Vagina (tissue), 2 donors: ENCODE measurements around the gene CNIH3. TPM values are rescaled to one million over a fixed set of nuclear protein-coding genes. Genes with fewer than 3 reads are reported as not detected.

ENCODE experiments used
- DNase-seq, 2 donors: peaks; one replicate each; pipeline ENCODE4 v3.0.0-alpha.2; 2017; ENCODE audit errors: extremely low spot score in 2 of 2
- H3K27ac ChIP-seq: fragments of 200-600 bp; sonication (generic); one replicate; pipeline ENCODE4 v1.5.1; 2019
- H3K27me3 ChIP-seq: fragments of 200-600 bp; sonication (generic); one replicate; pipeline ENCODE4 v1.5.1; 2019
- H3K36me3 ChIP-seq, 2 donors: fragments of 200-600 bp; sonication (generic); one replicate each; pipeline ENCODE4 v1.5.1; 2017 to 2019
- H3K4me1 ChIP-seq: fragments of 200-600 bp; sonication (generic); one replicate; pipeline ENCODE4 v1.5.1; 2019
- H3K4me3 ChIP-seq, 2 donors: fragments of 200-600 bp; sonication (generic); 1 replicate in 1 of 2; 2 replicates in 1 of 2; pipeline ENCODE4 v1.5.1; 2016 to 2019
- H3K9me3 ChIP-seq: fragments of 200-600 bp; sonication (generic); one replicate; pipeline ENCODE4 v1.5.1; 2019
- CTCF ChIP-seq, 3 experiments: fragments of 450-650 bp in 2 of 3; fragments of 200-600 bp in 1 of 3; sonication (generic) in 1 of 3; IDR thresholded peaks; one replicate each; pipeline ENCODE4 v1.5.1; 2017 to 2019; ENCODE audit warnings: antibody characterized with exemption in 3 of 3, mild to moderate bottlenecking in 2 of 3, moderate library complexity in 2 of 3
- POLR2A ChIP-seq, 2 donors: fragments of 450-650 bp; IDR thresholded peaks; one replicate each; pipeline ENCODE4 v1.6.1; 2017; ENCODE audit warnings: antibody characterized with exemption in 2 of 2, mild to moderate bottlenecking in 2 of 2, moderate library complexity in 2 of 2
- POLR2AphosphoS5 ChIP-seq, 2 donors: sonication (generic); formaldehyde crosslinking; IDR thresholded peaks; one replicate each; pipeline ENCODE4 v1.9.0; 2017; ENCODE audit warnings: antibody characterized with exemption in 2 of 2, mild to moderate bottlenecking in 2 of 2, low read depth in 1 of 2; ENCODE audit not compliant: insufficient read depth in 1 of 2
- intact Hi-C: fragments of 100-400 bp; cut with DNase I; formaldehyde crosslinking; loops from one replicate; pipeline ENCODE4 v1.15.1; 2023
- total RNA-seq: library from RNA; depleted of rRNA; stranded (reverse); fragments of >200 nt; gene quantifications from one replicate; pipeline ENCODE4 v1.2.3, GENCODE V29; 2016

The CNIH3 gene
- total RNA-seq, 1 donor from 2014 or later, result not detected

- no peak for DNase-seq
- no peaks in the 10 kb centered on the region for H3K36me3 ChIP-seq
- no peaks in the 10 kb centered on the region for H3K9me3 ChIP-seq
- H3K27ac ChIP-seq, result no peak overlapping the region
- TF ChIP-seq POLR2A (IDR thresholded peaks at IDR 0.05) (no peak), CTCF (IDR thresholded peaks at IDR 0.05) (no peak), POLR2AphosphoS5 (IDR thresholded peaks at IDR 0.05; ENCODE audit: insufficient read depth in 1 of 2, low read depth in 1 of 2) (no peak)
- H3K4me1 ChIP-seq, result peaks cover 3% of the 10 kb centered on the region
- intact Hi-C loops, result no loop called here
- H3K4me3 ChIP-seq, result no peak overlapping the region
- H3K27me3 ChIP-seq, result no peaks in the 10 kb centered on the region
These were observed 104.1 kb downstream of the CNIH3 start for GRCh38 chr1:224720216-224720615.

- no peak for DNase-seq
- Histone ChIP-seq H3K27ac (no peak overlapping the region), H3K36me3 (no peaks in the 10 kb centered on the region), H3K4me3 (no peak overlapping the region), H3K9me3 (no peaks in the 10 kb centered on the region), H3K27me3 (no peaks in the 10 kb centered on the region), H3K4me1 (peaks cover 7% of the 10 kb centered on the region)
- TF ChIP-seq CTCF (IDR thresholded peaks at IDR 0.05) (no peak), POLR2AphosphoS5 (IDR thresholded peaks at IDR 0.05; ENCODE audit: insufficient read depth in 1 of 2, low read depth in 1 of 2) (no peak), POLR2A (IDR thresholded peaks at IDR 0.05) (no peak)
- intact Hi-C loops, result no loop called here
These were observed 104.9 kb downstream of the CNIH3 start for GRCh38 chr1:224721000-224721399.

GRCh38 chr1:224722838-224723237, 106.7 kb downstream of the CNIH3 start:
- no peaks in the 10 kb centered on the region for H3K9me3 ChIP-seq

GRCh38 chr1:224724566-224724965, 108.4 kb downstream of the CNIH3 start:
- TF ChIP-seq POLR2AphosphoS5 (IDR thresholded peaks at IDR 0.05; ENCODE audit: insufficient read depth in 1 of 2, low read depth in 1 of 2) (no peak), CTCF (IDR thresholded peaks at IDR 0.05) (no peak), POLR2A (IDR thresholded peaks at IDR 0.05) (no peak)
- intact Hi-C loops, result no loop called here
- Histone ChIP-seq H3K4me3 (no peak overlapping the region), H3K9me3 (no peaks in the 10 kb centered on the region), H3K27me3 (no peaks in the 10 kb centered on the region), H3K36me3 (no peaks in the 10 kb centered on the region), H3K4me1 (peaks cover 18% of the 10 kb centered on the region), H3K27ac (no peak overlapping the region)
- DNase-seq, result no peak

More at GRCh38 chr1:224722838-224723237, 106.7 kb downstream of the CNIH3 start:
- Histone ChIP-seq H3K36me3 (no peaks in the 10 kb centered on the region), H3K27me3 (no peaks in the 10 kb centered on the region), H3K4me1 (peaks cover 18% of the 10 kb centered on the region), H3K4me3 (no peak overlapping the region), H3K27ac (no peak overlapping the region)
- TF ChIP-seq CTCF (IDR thresholded peaks at IDR 0.05) (no peak), POLR2AphosphoS5 (IDR thresholded peaks at IDR 0.05; ENCODE audit: insufficient read depth in 1 of 2, low read depth in 1 of 2) (no peak), POLR2A (IDR thresholded peaks at IDR 0.05) (no peak)
- no peak for DNase-seq
- intact Hi-C loops, result no loop called here

- no peak for DNase-seq
- intact Hi-C loops, result no loop called here
- TF ChIP-seq POLR2AphosphoS5 (IDR thresholded peaks at IDR 0.05; ENCODE audit: insufficient read depth in 1 of 2, low read depth in 1 of 2) (peak in 1 of 2 donors; percentile 61), POLR2A (IDR thresholded peaks at IDR 0.05) (no peak), CTCF (IDR thresholded peaks at IDR 0.05) (no peak)
- Histone ChIP-seq H3K4me3 (no peak overlapping the region), H3K9me3 (no peaks in the 10 kb centered on the region), H3K4me1 (peaks cover 18% of the 10 kb centered on the region), H3K36me3 (no peaks in the 10 kb centered on the region), H3K27ac (peak overlapping the region; percentile 72), H3K27me3 (no peaks in the 10 kb centered on the region)
These were observed 110.5 kb downstream of the CNIH3 start for GRCh38 chr1:224726441-224727182.
